Body of pancreas (tissue), 4 donors: ENCODE results near the gene CCDC137.

Experiments
- POLR2A ChIP-seq, 3 donors: fragments of 450-650 bp; IDR thresholded peaks; one replicate each; pipeline ENCODE4 v1.6.1; 2016; ENCODE audit warnings: antibody characterized with exemption in 3 of 3, mild to moderate bottlenecking in 2 of 3
- TF ChIP-seq, protein P1 (sequence below), 7 experiments: fragments of 450-650 bp in 4 of 7; fragments of 200-600 bp in 3 of 7; sonication (generic) in 3 of 7; IDR thresholded peaks; one replicate each; pipeline ENCODE4 v1.5.1; 2016 to 2019; ENCODE audit warnings: antibody characterized with exemption in 7 of 7

GRCh38 chr17:81681672-81682071 lies 15.1 kb downstream of the CCDC137 start:
- TF ChIP-seq, protein P1, sequence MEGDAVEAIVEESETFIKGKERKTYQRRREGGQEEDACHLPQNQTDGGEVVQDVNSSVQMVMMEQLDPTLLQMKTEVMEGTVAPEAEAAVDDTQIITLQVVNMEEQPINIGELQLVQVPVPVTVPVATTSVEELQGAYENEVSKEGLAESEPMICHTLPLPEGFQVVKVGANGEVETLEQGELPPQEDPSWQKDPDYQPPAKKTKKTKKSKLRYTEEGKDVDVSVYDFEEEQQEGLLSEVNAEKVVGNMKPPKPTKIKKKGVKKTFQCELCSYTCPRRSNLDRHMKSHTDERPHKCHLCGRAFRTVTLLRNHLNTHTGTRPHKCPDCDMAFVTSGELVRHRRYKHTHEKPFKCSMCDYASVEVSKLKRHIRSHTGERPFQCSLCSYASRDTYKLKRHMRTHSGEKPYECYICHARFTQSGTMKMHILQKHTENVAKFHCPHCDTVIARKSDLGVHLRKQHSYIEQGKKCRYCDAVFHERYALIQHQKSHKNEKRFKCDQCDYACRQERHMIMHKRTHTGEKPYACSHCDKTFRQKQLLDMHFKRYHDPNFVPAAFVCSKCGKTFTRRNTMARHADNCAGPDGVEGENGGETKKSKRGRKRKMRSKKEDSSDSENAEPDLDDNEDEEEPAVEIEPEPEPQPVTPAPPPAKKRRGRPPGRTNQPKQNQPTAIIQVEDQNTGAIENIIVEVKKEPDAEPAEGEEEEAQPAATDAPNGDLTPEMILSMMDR (IDR thresholded peaks at IDR 0.05), result no peak
- TF ChIP-seq POLR2A (IDR thresholded peaks at IDR 0.05), result no peak
